GM23338 (cell line): ENCODE data around the gene RPLP1. TPM values are rescaled to one million over a fixed set of nuclear protein-coding genes. Genes with fewer than 3 reads are reported as not detected.

Source experiments
- ATAC-seq: fragments of 200-7000 bp; cut with Tn5 transposase; 3 replicates; pipeline ENCODE4 v1.9.1; 2020
- DNase-seq: peaks from one replicate; pipeline ENCODE4 v3.0.0-alpha.2; 2015; ENCODE audit warnings: low spot score
- H2AFZ ChIP-seq: fragments of 200-600 bp; sonication (generic); 2 replicates; pipeline ENCODE4 v1.8.0; 2016; ENCODE audit warnings: antibody characterized with exemption, mild to moderate bottlenecking, moderate library complexity
- H3F3A ChIP-seq: fragments of 200-600 bp; sonication (generic); replicated peaks from 2 replicates; pipeline ENCODE4 v1.8.0; 2017; ENCODE audit warnings: antibody characterized with exemption, mixed run types, low read depth
- H3K27ac ChIP-seq: fragments of 200-600 bp; sonication (generic); 2 replicates; pipeline ENCODE4 v1.6.1; 2016; ENCODE audit warnings: low read depth
- H3K27me3 ChIP-seq: fragments of 200-600 bp; sonication (generic); 2 replicates; pipeline ENCODE4 v1.8.0; 2016; ENCODE audit warnings: mild to moderate bottlenecking, mixed run types, moderate library complexity; ENCODE audit not compliant: insufficient read depth
- H3K36me3 ChIP-seq: fragments of 200-600 bp; sonication (generic); 2 replicates; pipeline ENCODE4 v1.8.0; 2016; ENCODE audit warnings: mild to moderate bottlenecking; ENCODE audit not compliant: insufficient read depth
- H3K4me1 ChIP-seq: fragments of 200-600 bp; sonication (generic); 2 replicates; pipeline ENCODE4 v1.8.0; 2016; ENCODE audit warnings: mild to moderate bottlenecking, moderate library complexity; ENCODE audit not compliant: insufficient read depth
- H3K4me2 ChIP-seq: fragments of 200-600 bp; sonication (generic); 2 replicates; pipeline ENCODE4 v1.7.1; 2017; ENCODE audit warnings: mixed run types
- H3K4me3 ChIP-seq: fragments of 200-600 bp; sonication (generic); 2 replicates; pipeline ENCODE4 v1.6.1; 2016; ENCODE audit warnings: mixed run types
- H3K79me2 ChIP-seq: fragments of 200-600 bp; sonication (generic); replicated peaks from 2 replicates; pipeline ENCODE4 v1.8.0; 2017; ENCODE audit warnings: mild to moderate bottlenecking; ENCODE audit not compliant: insufficient read depth
- H3K9me2 ChIP-seq: fragments of 200-600 bp; sonication (generic); 2 replicates; pipeline ENCODE4 v1.8.0; 2017; ENCODE audit not compliant: insufficient read depth
- H4K20me1 ChIP-seq: fragments of 200-600 bp; sonication (generic); replicated peaks from 2 replicates; pipeline ENCODE4 v1.8.0; 2017; ENCODE audit warnings: mild to moderate bottlenecking; ENCODE audit not compliant: insufficient read depth
- H3K27ac Mint-ChIP-seq: 2 replicates; pipeline ENCODE4 v1.8.0; 2020; ENCODE audit warnings: inconsistent platforms, mild to moderate bottlenecking, moderate library complexity, mixed read lengths
- H3K27me3 Mint-ChIP-seq: 3 replicates; pipeline ENCODE4 v1.8.0; 2022; ENCODE audit warnings: low read depth, mild to moderate bottlenecking, moderate library complexity, mixed read lengths, inconsistent platforms; ENCODE audit not compliant: insufficient read depth, poor library complexity
- H3K36me3 Mint-ChIP-seq: 3 replicates; pipeline ENCODE4 v1.8.0; 2021; ENCODE audit warnings: low read depth, mild to moderate bottlenecking, inconsistent platforms, moderate library complexity, mixed read lengths
- H3K4me1 Mint-ChIP-seq: 3 replicates; pipeline ENCODE4 v1.8.0; 2020; ENCODE audit warnings: mild to moderate bottlenecking, inconsistent platforms, mixed read lengths
- H3K4me3 Mint-ChIP-seq: 3 replicates; pipeline ENCODE4 v1.8.0; 2021; ENCODE audit warnings: moderate library complexity, mild to moderate bottlenecking, inconsistent platforms, mixed read lengths
- H3K9me3 Mint-ChIP-seq: 3 replicates; pipeline ENCODE4 v1.8.0; 2020; ENCODE audit warnings: moderate library complexity, mild to moderate bottlenecking, inconsistent platforms, mixed read lengths
- EZH2 ChIP-seq: fragments of 200-600 bp; sonication (generic); IDR thresholded peaks from one replicate; pipeline ENCODE4 v1.8.0; 2017; ENCODE audit warnings: antibody characterized with exemption, mild to moderate bottlenecking, low read depth; ENCODE audit not compliant: unreplicated experiment
- EZH2phosphoT487 ChIP-seq: fragments of 200-600 bp; sonication (generic); IDR thresholded peaks from one replicate; pipeline ENCODE4 v1.8.1; 2018; ENCODE audit warnings: antibody characterized with exemption; ENCODE audit not compliant: unreplicated experiment
- JUNB ChIP-seq: IDR thresholded peaks from one replicate; pipeline ENCODE4 v1.6.1; 2016; ENCODE audit warnings: antibody characterized with exemption; ENCODE audit not compliant: unreplicated experiment
- NANOG ChIP-seq: IDR thresholded peaks from 2 replicates; pipeline ENCODE4 v1.6.1; 2016; ENCODE audit warnings: antibody characterized with exemption, borderline replicate concordance
- STAT1 ChIP-seq: IDR thresholded peaks from one replicate; pipeline ENCODE4 v1.6.1; 2016; ENCODE audit warnings: antibody characterized with exemption; ENCODE audit not compliant: unreplicated experiment
- ZNF114 ChIP-seq: fragments of 250-450 bp; sonication (Bioruptor Pico); IDR thresholded peaks from 2 replicates; pipeline ENCODE4 v1.5.0; 2020; ENCODE audit warnings: mild to moderate bottlenecking, moderate library complexity
- ZNF331 ChIP-seq: fragments of 250-450 bp; sonication (Bioruptor Pico); IDR thresholded peaks from 2 replicates; pipeline ENCODE4 v1.5.0; 2020; ENCODE audit warnings: low read depth, mild to moderate bottlenecking, moderate library complexity
- polyA plus RNA-seq: library from polyadenylated mRNA; unstranded; fragments of >200 nt; fragmentation: Nextera tagmentation; extraction: Ambion mirVana; gene quantifications from 2 replicates; pipeline ENCODE4 v1.2.1, GENCODE V29; 2016
- total RNA-seq: library from RNA; depleted of rRNA; stranded (reverse); fragments of >200 nt; shearing (Covaris generic); gene quantifications from 2 replicates; pipeline ENCODE4 v1.2.3, GENCODE V29; 2014
- TF ChIP-seq, protein P1 (sequence below): fragments of 250-450 bp; sonication (Bioruptor Pico); IDR thresholded peaks from 2 replicates; pipeline ENCODE4 v1.5.0; 2020; ENCODE audit warnings: mild to moderate bottlenecking, moderate library complexity
- TF ChIP-seq, protein P2 (sequence below), 2 experiments: fragments of 200-600 bp in 1 of 2; sonication (generic) in 1 of 2; conservative IDR thresholded peaks; 2 replicates each; pipeline versions ENCODE4 v1.5.1 to v1.6.1; 2016 to 2017; ENCODE audit warnings: antibody characterized with exemption in 2 of 2, low read depth in 2 of 2, mild to moderate bottlenecking in 2 of 2, moderate library complexity in 1 of 2

Gene RPLP1
- total and polyA plus RNA-seq, 2 experiments from 2014 or later = 283 to 3,258 TPM

DNA sequence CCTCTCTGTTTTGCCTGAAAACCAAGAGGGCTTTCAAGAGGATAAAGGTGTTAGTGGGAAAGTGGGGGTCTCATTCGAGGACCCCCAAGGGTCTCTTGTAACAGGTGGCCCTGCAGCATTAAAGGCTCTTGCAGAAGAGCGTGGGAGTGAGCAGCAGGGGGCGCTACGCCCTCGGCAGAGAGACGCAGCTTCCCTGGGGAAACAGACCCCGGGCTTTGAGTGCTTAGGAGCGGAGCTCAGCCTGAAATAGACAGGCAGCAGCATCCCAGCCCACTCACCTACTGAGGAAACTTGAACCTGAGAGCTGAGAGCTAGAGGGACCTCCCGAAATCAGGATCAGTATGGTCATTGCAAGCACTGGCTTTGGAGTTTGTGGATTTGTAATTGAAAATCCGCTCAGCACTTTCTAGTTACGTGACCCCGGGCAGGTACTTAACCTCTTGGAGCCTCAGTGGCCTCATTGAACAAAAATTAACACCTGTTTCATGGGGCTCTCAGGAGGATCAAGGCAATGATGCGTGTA is 25.7 kb downstream of the RPLP1 start:
- DNase-seq = peak; percentile 90
- H3K9me2 ChIP-seq = no peaks in the 10 kb centered on the region

DNA sequence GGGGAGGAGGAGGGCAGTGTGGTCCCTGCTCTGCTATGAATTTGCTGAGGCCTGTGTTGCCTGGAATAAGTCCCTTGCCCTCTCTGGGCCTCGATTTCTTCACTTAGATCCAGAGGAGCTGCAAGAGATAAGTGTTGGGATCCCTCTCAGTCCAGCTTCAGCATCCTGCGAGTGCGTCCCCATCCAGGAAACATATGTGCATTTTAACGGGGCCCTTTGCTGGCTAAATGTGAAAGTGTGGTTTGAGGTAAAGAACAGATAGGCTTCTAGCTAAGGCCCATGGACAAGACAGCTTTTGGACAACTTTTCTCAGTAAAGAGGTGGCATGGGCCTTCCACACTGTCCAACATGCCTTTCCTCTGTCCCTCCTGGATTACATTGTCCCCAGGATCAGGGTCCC is 26.5 kb downstream of the RPLP1 start:
- H4K20me1 ChIP-seq = no peaks in the 10 kb centered on the region
- no peaks in the 10 kb centered on the region for H3K9me2 ChIP-seq
- no peaks in the 10 kb centered on the region for H3K4me1 Mint-ChIP-seq
- DNase-seq (no peak), ATAC-seq (no peak)
- no peak overlapping the region for H3K4me3 Mint-ChIP-seq
- no peak overlapping the region for H3K4me2 ChIP-seq
- no peaks in the 10 kb centered on the region for H3K79me2 ChIP-seq
- H3K36me3 Mint-ChIP-seq = peaks cover 3% of the 10 kb centered on the region
- H3K27ac ChIP-seq = no peak overlapping the region
- H3K9me3 Mint-ChIP-seq = peaks cover 10% of the 10 kb centered on the region; the same call in 2 of the 3 replicates
- no peak overlapping the region for H3K4me3 ChIP-seq
- H3K36me3 ChIP-seq = no peaks in the 10 kb centered on the region; the same call in 1 of the 2 replicates
- H2AFZ ChIP-seq = no peak overlapping the region
- H3K27me3 Mint-ChIP-seq = peaks cover 9% of the 10 kb centered on the region
- H3K4me1 ChIP-seq = no peaks in the 10 kb centered on the region
- H3F3A ChIP-seq = no peaks in the 10 kb centered on the region
- H3K27ac Mint-ChIP-seq = no peak overlapping the region
- H3K27me3 ChIP-seq = no peaks in the 10 kb centered on the region
- TF ChIP-seq EZH2 (no peak), ZNF114 (CRISPR knock-in tag) (no peak), ZNF331 (CRISPR knock-in tag) (no peak), EZH2phosphoT487 (no peak), STAT1 (no peak), NANOG (no peak), JUNB (no peak)
- TF ChIP-seq, protein P1, sequence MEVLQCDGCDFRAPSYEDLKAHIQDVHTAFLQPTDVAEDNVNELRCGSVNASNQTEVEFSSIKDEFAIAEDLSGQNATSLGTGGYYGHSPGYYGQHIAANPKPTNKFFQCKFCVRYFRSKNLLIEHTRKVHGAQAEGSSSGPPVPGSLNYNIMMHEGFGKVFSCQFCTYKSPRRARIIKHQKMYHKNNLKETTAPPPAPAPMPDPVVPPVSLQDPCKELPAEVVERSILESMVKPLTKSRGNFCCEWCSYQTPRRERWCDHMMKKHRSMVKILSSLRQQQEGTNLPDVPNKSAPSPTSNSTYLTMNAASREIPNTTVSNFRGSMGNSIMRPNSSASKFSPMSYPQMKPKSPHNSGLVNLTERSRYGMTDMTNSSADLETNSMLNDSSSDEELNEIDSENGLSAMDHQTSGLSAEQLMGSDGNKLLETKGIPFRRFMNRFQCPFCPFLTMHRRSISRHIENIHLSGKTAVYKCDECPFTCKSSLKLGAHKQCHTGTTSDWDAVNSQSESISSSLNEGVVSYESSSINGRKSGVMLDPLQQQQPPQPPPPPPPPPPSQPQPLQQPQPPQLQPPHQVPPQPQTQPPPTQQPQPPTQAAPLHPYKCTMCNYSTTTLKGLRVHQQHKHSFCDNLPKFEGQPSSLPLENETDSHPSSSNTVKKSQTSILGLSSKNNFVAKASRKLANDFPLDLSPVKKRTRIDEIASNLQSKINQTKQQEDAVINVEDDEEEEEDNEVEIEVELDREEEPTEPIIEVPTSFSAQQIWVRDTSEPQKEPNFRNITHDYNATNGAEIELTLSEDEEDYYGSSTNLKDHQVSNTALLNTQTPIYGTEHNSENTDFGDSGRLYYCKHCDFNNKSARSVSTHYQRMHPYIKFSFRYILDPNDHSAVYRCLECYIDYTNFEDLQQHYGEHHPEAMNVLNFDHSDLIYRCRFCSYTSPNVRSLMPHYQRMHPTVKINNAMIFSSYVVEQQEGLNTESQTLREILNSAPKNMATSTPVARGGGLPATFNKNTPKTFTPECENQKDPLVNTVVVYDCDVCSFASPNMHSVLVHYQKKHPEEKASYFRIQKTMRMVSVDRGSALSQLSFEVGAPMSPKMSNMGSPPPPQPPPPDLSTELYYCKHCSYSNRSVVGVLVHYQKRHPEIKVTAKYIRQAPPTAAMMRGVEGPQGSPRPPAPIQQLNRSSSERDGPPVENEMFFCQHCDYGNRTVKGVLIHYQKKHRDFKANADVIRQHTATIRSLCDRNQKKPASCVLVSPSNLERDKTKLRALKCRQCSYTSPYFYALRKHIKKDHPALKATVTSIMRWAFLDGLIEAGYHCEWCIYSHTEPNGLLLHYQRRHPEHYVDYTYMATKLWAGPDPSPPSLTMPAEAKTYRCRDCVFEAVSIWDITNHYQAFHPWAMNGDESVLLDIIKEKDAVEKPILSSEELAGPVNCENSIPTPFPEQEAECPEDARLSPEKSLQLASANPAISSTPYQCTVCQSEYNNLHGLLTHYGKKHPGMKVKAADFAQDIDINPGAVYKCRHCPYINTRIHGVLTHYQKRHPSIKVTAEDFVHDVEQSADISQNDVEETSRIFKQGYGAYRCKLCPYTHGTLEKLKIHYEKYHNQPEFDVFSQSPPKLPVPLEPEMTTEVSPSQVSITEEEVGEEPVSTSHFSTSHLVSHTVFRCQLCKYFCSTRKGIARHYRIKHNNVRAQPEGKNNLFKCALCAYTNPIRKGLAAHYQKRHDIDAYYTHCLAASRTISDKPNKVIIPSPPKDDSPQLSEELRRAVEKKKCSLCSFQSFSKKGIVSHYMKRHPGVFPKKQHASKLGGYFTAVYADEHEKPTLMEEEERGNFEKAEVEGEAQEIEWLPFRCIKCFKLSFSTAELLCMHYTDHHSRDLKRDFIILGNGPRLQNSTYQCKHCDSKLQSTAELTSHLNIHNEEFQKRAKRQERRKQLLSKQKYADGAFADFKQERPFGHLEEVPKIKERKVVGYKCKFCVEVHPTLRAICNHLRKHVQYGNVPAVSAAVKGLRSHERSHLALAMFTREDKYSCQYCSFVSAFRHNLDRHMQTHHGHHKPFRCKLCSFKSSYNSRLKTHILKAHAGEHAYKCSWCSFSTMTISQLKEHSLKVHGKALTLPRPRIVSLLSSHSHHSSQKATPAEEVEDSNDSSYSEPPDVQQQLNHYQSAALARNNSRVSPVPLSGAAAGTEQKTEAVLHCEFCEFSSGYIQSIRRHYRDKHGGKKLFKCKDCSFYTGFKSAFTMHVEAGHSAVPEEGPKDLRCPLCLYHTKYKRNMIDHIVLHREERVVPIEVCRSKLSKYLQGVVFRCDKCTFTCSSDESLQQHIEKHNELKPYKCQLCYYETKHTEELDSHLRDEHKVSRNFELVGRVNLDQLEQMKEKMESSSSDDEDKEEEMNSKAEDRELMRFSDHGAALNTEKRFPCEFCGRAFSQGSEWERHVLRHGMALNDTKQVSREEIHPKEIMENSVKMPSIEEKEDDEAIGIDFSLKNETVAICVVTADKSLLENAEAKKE (CRISPR knock-in tag) = no peak

More for the DNA sequence above, 25.7 kb downstream of the RPLP1 start:
- no peak overlapping the region for H3K4me2 ChIP-seq
- Mint-ChIP-seq H3K27me3 (peaks cover 6% of the 10 kb centered on the region), H3K4me3 (no peak overlapping the region), H3K9me3 (peaks cover 10% of the 10 kb centered on the region; the same call in 2 of the 3 replicates), H3K36me3 (peaks cover 3% of the 10 kb centered on the region), H3K27ac (no peak overlapping the region), H3K4me1 (no peaks in the 10 kb centered on the region)
- H2AFZ ChIP-seq = 0 out of 2 replicates have a peak overlapping the region, but pooled peaks have one; percentile 69
- TF ChIP-seq ZNF331 (CRISPR knock-in tag) = no peak
- TF ChIP-seq, protein P2, sequence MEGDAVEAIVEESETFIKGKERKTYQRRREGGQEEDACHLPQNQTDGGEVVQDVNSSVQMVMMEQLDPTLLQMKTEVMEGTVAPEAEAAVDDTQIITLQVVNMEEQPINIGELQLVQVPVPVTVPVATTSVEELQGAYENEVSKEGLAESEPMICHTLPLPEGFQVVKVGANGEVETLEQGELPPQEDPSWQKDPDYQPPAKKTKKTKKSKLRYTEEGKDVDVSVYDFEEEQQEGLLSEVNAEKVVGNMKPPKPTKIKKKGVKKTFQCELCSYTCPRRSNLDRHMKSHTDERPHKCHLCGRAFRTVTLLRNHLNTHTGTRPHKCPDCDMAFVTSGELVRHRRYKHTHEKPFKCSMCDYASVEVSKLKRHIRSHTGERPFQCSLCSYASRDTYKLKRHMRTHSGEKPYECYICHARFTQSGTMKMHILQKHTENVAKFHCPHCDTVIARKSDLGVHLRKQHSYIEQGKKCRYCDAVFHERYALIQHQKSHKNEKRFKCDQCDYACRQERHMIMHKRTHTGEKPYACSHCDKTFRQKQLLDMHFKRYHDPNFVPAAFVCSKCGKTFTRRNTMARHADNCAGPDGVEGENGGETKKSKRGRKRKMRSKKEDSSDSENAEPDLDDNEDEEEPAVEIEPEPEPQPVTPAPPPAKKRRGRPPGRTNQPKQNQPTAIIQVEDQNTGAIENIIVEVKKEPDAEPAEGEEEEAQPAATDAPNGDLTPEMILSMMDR (conservative IDR thresholded peaks at IDR 0.05; ENCODE audit: low read depth in 2 of 2) = peak; percentile 89 to 97
- H3K79me2 ChIP-seq = no peaks in the 10 kb centered on the region
- peak; percentile 93 for ATAC-seq
- H3K27me3 ChIP-seq = no peaks in the 10 kb centered on the region
- H3K36me3 ChIP-seq = no peaks in the 10 kb centered on the region; the same call in 1 of the 2 replicates
- no peaks in the 10 kb centered on the region for H3F3A ChIP-seq
- no peak overlapping the region for H3K27ac ChIP-seq
- no peaks in the 10 kb centered on the region for H3K4me1 ChIP-seq
- no peak overlapping the region for H3K4me3 ChIP-seq
- no peaks in the 10 kb centered on the region for H4K20me1 ChIP-seq
